HG03354 (cell line): ENCODE measurements around the gene C2orf92.
A peak's percentile ranks its signal among the peaks of the same experiment; 100 is the strongest.
"Not testable (repeated sequence)": the region's sequence is repeated elsewhere in the genome, so short reads cannot be mapped to it uniquely, and the experiment has no call there.

Experiments used
- ATAC-seq: cut with Tn5 transposase; IDR thresholded peaks from one replicate; pipeline ENCODE4 v1.9.1; 2021; ENCODE audit warnings: mild to moderate bottlenecking; ENCODE audit not compliant: unreplicated experiment, poor library complexity, severe bottlenecking

Gene C2orf92

GRCh38 chr2:97687235-97687634 is 17.7 kb downstream of the C2orf92 start:
- not testable (repeated sequence) for ATAC-seq

GRCh38 chr2:97688062-97688827 is 18.7 kb downstream of the C2orf92 start:
- no peak for ATAC-seq

- no peak for ATAC-seq
Observed at GRCh38 chr2:97691166-97691565, 21.7 kb downstream of the C2orf92 start.

GRCh38 chr2:97693476-97693875 is 24.0 kb downstream of the C2orf92 start:
- no peak for ATAC-seq

GRCh38 chr2:97695744-97696143 is 26.2 kb downstream of the C2orf92 start:
- no peak for ATAC-seq

- peak; percentile 72 for ATAC-seq
Observed at GRCh38 chr2:97697252-97698235, 28.0 kb downstream of the C2orf92 start.

- no peak for ATAC-seq
Observed at GRCh38 chr2:97698530-97698929, 29.0 kb downstream of the C2orf92 start.

GRCh38 chr2:97699765-97700444 is 30.4 kb downstream of the C2orf92 start:
- peak; percentile 67 for ATAC-seq

- no peak for ATAC-seq
Observed at GRCh38 chr2:97701186-97701585, 31.7 kb downstream of the C2orf92 start.

GRCh38 chr2:97701851-97702465 is 32.4 kb downstream of the C2orf92 start:
- ATAC-seq: no peak

GRCh38 chr2:97702731-97703470 is 33.4 kb downstream of the C2orf92 start:
- no peak for ATAC-seq

- no peak for ATAC-seq
Observed at GRCh38 chr2:97703741-97704140, 34.2 kb downstream of the C2orf92 start.

- ATAC-seq: no peak
Observed at GRCh38 chr2:97704989-97705388, 35.5 kb downstream of the C2orf92 start.

GRCh38 chr2:97706112-97706511 is 36.6 kb downstream of the C2orf92 start:
- ATAC-seq: no peak

GRCh38 chr2:97706708-97707345 is 37.3 kb downstream of the C2orf92 start:
- ATAC-seq: no peak

- ATAC-seq: no peak
Observed at GRCh38 chr2:97707362-97708047, 38.0 kb downstream of the C2orf92 start.

- ATAC-seq: no peak
Observed at GRCh38 chr2:97708048-97708380, 38.5 kb downstream of the C2orf92 start.

GRCh38 chr2:97708608-97709007 is 39.1 kb downstream of the C2orf92 start:
- ATAC-seq: no peak
